Measurements from ENCODE around the gene OSBPL3.
A peak's percentile ranks its signal among the peaks of the same experiment; 100 is the strongest.

The OSBPL3 gene

GRCh38 chr7:24871770-24872169 is 108.2 kb downstream of the OSBPL3 start:
- peaks cover 52% of the 10 kb centered on the region for H3K4me1 Mint-ChIP-seq

GRCh38 chr7:24870766-24871165 is 109.2 kb downstream of the OSBPL3 start:
- Mint-ChIP-seq H3K9me3 (peaks cover 5% of the 10 kb centered on the region), H3K4me1 (peaks cover 55% of the 10 kb centered on the region), H3K27me3 (no peaks in the 10 kb centered on the region), H3K36me3 (ENCODE audit: low read depth) (peaks cover 58% of the 10 kb centered on the region), H3K27ac (no peak overlapping the region), H3K4me3 (no peak overlapping the region)
- no peak for ATAC-seq
- no peak for DNase-seq

More at GRCh38 chr7:24871770-24872169, 108.2 kb downstream of the OSBPL3 start:
- peak overlapping the region; percentile 19 for H3K27ac Mint-ChIP-seq
- peaks cover 55% of the 10 kb centered on the region for H3K36me3 Mint-ChIP-seq (ENCODE audit: low read depth)
- H3K4me3 Mint-ChIP-seq: no peak overlapping the region
- DNase-seq (no peak), ATAC-seq (no peak)
- peaks cover 5% of the 10 kb centered on the region for H3K9me3 Mint-ChIP-seq
- no peaks in the 10 kb centered on the region for H3K27me3 Mint-ChIP-seq

GRCh38 chr7:24869572-24869971 is 110.4 kb downstream of the OSBPL3 start:
- H3K4me3 Mint-ChIP-seq: no peak overlapping the region
- H3K36me3 Mint-ChIP-seq (ENCODE audit: low read depth): peaks cover 66% of the 10 kb centered on the region
- no peak overlapping the region for H3K27ac Mint-ChIP-seq
- no peak for DNase-seq
- H3K9me3 Mint-ChIP-seq: peaks cover 5% of the 10 kb centered on the region
- H3K4me1 Mint-ChIP-seq: peaks cover 64% of the 10 kb centered on the region
- ATAC-seq: no peak
- no peaks in the 10 kb centered on the region for H3K27me3 Mint-ChIP-seq

- H3K9me3 Mint-ChIP-seq: peaks cover 5% of the 10 kb centered on the region
- H3K4me3 Mint-ChIP-seq: no peak overlapping the region
- no peak for ATAC-seq
- peaks cover 69% of the 10 kb centered on the region for H3K4me1 Mint-ChIP-seq
- no peak for DNase-seq
- H3K27ac Mint-ChIP-seq: peak overlapping the region; percentile 14
- H3K27me3 Mint-ChIP-seq: no peaks in the 10 kb centered on the region
- peaks cover 74% of the 10 kb centered on the region for H3K36me3 Mint-ChIP-seq (ENCODE audit: low read depth)
Measured at GRCh38 chr7:24868741-24869140, 111.2 kb downstream of the OSBPL3 start.

GRCh38 chr7:24866004-24866615 is 113.9 kb downstream of the OSBPL3 start:
- ATAC-seq: peak; percentile 86
- Mint-ChIP-seq H3K9me3 (peaks cover 5% of the 10 kb centered on the region), H3K27me3 (no peaks in the 10 kb centered on the region), H3K4me3 (peak overlapping the region; percentile 71), H3K4me1 (peaks cover 49% of the 10 kb centered on the region), H3K36me3 (ENCODE audit: low read depth) (peaks cover 86% of the 10 kb centered on the region), H3K27ac (peak overlapping the region; percentile 97)
- peak; percentile 33 for DNase-seq

GRCh38 chr7:24864214-24864817 is 115.7 kb downstream of the OSBPL3 start:
- Mint-ChIP-seq H3K36me3 (ENCODE audit: low read depth) (peaks cover 83% of the 10 kb centered on the region), H3K27me3 (no peaks in the 10 kb centered on the region), H3K9me3 (peaks cover 5% of the 10 kb centered on the region), H3K4me3 (no peak overlapping the region), H3K27ac (peak overlapping the region; percentile 97), H3K4me1 (peaks cover 40% of the 10 kb centered on the region)
- ATAC-seq (no peak), DNase-seq (no peak)

GRCh38 chr7:24863626-24864025 is 116.4 kb downstream of the OSBPL3 start:
- H3K9me3 Mint-ChIP-seq: peaks cover 5% of the 10 kb centered on the region
- H3K36me3 Mint-ChIP-seq (ENCODE audit: low read depth): peaks cover 82% of the 10 kb centered on the region
- no peaks in the 10 kb centered on the region for H3K27me3 Mint-ChIP-seq
- no peak overlapping the region for H3K4me3 Mint-ChIP-seq
- ATAC-seq (no peak), DNase-seq (no peak)
- peaks cover 39% of the 10 kb centered on the region for H3K4me1 Mint-ChIP-seq
- no peak overlapping the region for H3K27ac Mint-ChIP-seq

GRCh38 chr7:24862461-24862860 is 117.5 kb downstream of the OSBPL3 start:
- peaks cover 3% of the 10 kb centered on the region for H3K9me3 Mint-ChIP-seq
- H3K36me3 Mint-ChIP-seq (ENCODE audit: low read depth): peaks cover 81% of the 10 kb centered on the region
- peaks cover 38% of the 10 kb centered on the region for H3K4me1 Mint-ChIP-seq
- no peak for ATAC-seq
- no peaks in the 10 kb centered on the region for H3K27me3 Mint-ChIP-seq
- H3K27ac Mint-ChIP-seq: no peak overlapping the region
- H3K4me3 Mint-ChIP-seq: no peak overlapping the region
- no peak for DNase-seq

GRCh38 chr7:24861336-24861735 is 118.6 kb downstream of the OSBPL3 start:
- ATAC-seq (no peak), DNase-seq (no peak)
- no peaks in the 10 kb centered on the region for H3K9me3 Mint-ChIP-seq
- H3K4me3 Mint-ChIP-seq: no peak overlapping the region
- no peak overlapping the region for H3K27ac Mint-ChIP-seq
- H3K27me3 Mint-ChIP-seq: no peaks in the 10 kb centered on the region
- H3K4me1 Mint-ChIP-seq: peaks cover 27% of the 10 kb centered on the region
- H3K36me3 Mint-ChIP-seq (ENCODE audit: low read depth): peaks cover 80% of the 10 kb centered on the region

- DNase-seq (no peak), ATAC-seq (no peak)
- peaks cover 78% of the 10 kb centered on the region for H3K36me3 Mint-ChIP-seq (ENCODE audit: low read depth)
- peaks cover 22% of the 10 kb centered on the region for H3K4me1 Mint-ChIP-seq
- no peaks in the 10 kb centered on the region for H3K27me3 Mint-ChIP-seq
- no peak overlapping the region for H3K4me3 Mint-ChIP-seq
- H3K27ac Mint-ChIP-seq: no peak overlapping the region
- no peaks in the 10 kb centered on the region for H3K9me3 Mint-ChIP-seq
Measured at GRCh38 chr7:24860611-24861010, 119.4 kb downstream of the OSBPL3 start.

- ATAC-seq (no peak), DNase-seq (no peak)
- H3K27ac Mint-ChIP-seq: no peak overlapping the region
- peaks cover 68% of the 10 kb centered on the region for H3K36me3 Mint-ChIP-seq (ENCODE audit: low read depth)
- H3K4me1 Mint-ChIP-seq: peaks cover 10% of the 10 kb centered on the region
- no peaks in the 10 kb centered on the region for H3K27me3 Mint-ChIP-seq
- H3K4me3 Mint-ChIP-seq: no peak overlapping the region
- no peaks in the 10 kb centered on the region for H3K9me3 Mint-ChIP-seq
Measured at GRCh38 chr7:24858108-24858977, 121.6 kb downstream of the OSBPL3 start.

GRCh38 chr7:24857623-24858022 is 122.4 kb downstream of the OSBPL3 start:
- H3K27me3 Mint-ChIP-seq: no peaks in the 10 kb centered on the region
- peaks cover 11% of the 10 kb centered on the region for H3K4me1 Mint-ChIP-seq
- H3K4me3 Mint-ChIP-seq: no peak overlapping the region
- H3K27ac Mint-ChIP-seq: no peak overlapping the region
- DNase-seq (no peak), ATAC-seq (no peak)
- H3K9me3 Mint-ChIP-seq: no peaks in the 10 kb centered on the region
- peaks cover 62% of the 10 kb centered on the region for H3K36me3 Mint-ChIP-seq (ENCODE audit: low read depth)

- Mint-ChIP-seq H3K4me3 (no peak overlapping the region), H3K36me3 (ENCODE audit: low read depth) (peaks cover 65% of the 10 kb centered on the region), H3K9me3 (no peaks in the 10 kb centered on the region), H3K27ac (no peak overlapping the region), H3K4me1 (peaks cover 28% of the 10 kb centered on the region), H3K27me3 (no peaks in the 10 kb centered on the region)
- no peak for DNase-seq
- no peak for ATAC-seq
Measured at GRCh38 chr7:24854866-24855265, 125.1 kb downstream of the OSBPL3 start.

- peak overlapping the region; percentile 52 for H3K27ac Mint-ChIP-seq
- ATAC-seq (peak; percentile 94), DNase-seq (peak; percentile 53)
Measured at GRCh38 chr7:24851786-24852185, 128.2 kb downstream of the OSBPL3 start.

GRCh38 chr7:24848878-24849277 is 131.1 kb downstream of the OSBPL3 start:
- H3K4me1 Mint-ChIP-seq: peaks cover 24% of the 10 kb centered on the region
- DNase-seq (no peak), ATAC-seq (no peak)
- peaks cover 55% of the 10 kb centered on the region for H3K36me3 Mint-ChIP-seq (ENCODE audit: low read depth)
- no peak overlapping the region for H3K4me3 Mint-ChIP-seq
- no peak overlapping the region for H3K27ac Mint-ChIP-seq
- H3K27me3 Mint-ChIP-seq: no peaks in the 10 kb centered on the region
- H3K9me3 Mint-ChIP-seq: no peaks in the 10 kb centered on the region

More at GRCh38 chr7:24851786-24852185, 128.2 kb downstream of the OSBPL3 start:
- H3K4me1 Mint-ChIP-seq: peaks cover 29% of the 10 kb centered on the region
- no peak overlapping the region for H3K4me3 Mint-ChIP-seq
- H3K36me3 Mint-ChIP-seq (ENCODE audit: low read depth): peaks cover 67% of the 10 kb centered on the region
- H3K9me3 Mint-ChIP-seq: no peaks in the 10 kb centered on the region
- H3K27me3 Mint-ChIP-seq: no peaks in the 10 kb centered on the region

Measured in activated naive CD8-positive, alpha-beta T cell treated with anti-CD3 and anti-CD28 coated beads, Interleukin-2, amount 50 U/mL, for 24 hours (primary cell).